A549 treated with GW870086 at 1 μM for 4 hours (cell line): ENCODE results near the gene MRM3. TPM values are rescaled to one million over a fixed set of nuclear protein-coding genes. Genes with fewer than 3 reads are reported as not detected.

Experiments
- total RNA-seq: library from RNA; stranded (reverse); fragments of 200-300 nt; extraction: Qiagen RNA extraction; gene quantifications from 5 replicates; pipeline ENCODE4 v1.2.3, GENCODE V29; 2022; ENCODE audit warnings: low read depth

Gene MRM3
- 41.2 to 52.5 TPM (median 42.9 TPM) in 5 replicates for total RNA-seq

GRCh38 chr17:781805-782731, at the start of gene MRM3, which contains the start of gene GLOD4:
Gene MRM3, plus strand, starts transcription at chr17:782353. Its CDS starts 26 bp downstream, at chr17:782379.
Gene GLOD4, minus strand, starts transcription at chr17:782280. Its CDS starts 25 bp downstream, at chr17:782255.

GRCh38 chr17:752002-752619, 30.0 kb upstream of the MRM3 start, which contains the start of gene GEMIN4:
Gene GEMIN4, minus strand, starts transcription at chr17:752264. Its CDS starts 122 bp downstream, at chr17:752142.

Other genes starting within 250 kb of the MRM3 start
- 22.6 to 26.5 TPM (median 24.1 TPM) in 5 replicates for gene VPS53, start 67.5 kb upstream of the MRM3 start, total RNA-seq
- 50.0 to 57.0 TPM (median 54.5 TPM) in 5 replicates for gene TLCD3A, start 49.8 kb upstream of the MRM3 start, total RNA-seq
- 53.1 to 60.8 TPM (median 58.4 TPM) in 5 replicates for gene GEMIN4, start 30.1 kb upstream of the MRM3 start, total RNA-seq
- gene GLOD4, start 73 bp upstream of the MRM3 start, total RNA-seq, result 97.0 to 120 TPM (median 99.0 TPM) in 5 replicates
- gene NXN, start 197.4 kb downstream of the MRM3 start, total RNA-seq, result 19.6 to 28.8 TPM (median 25.9 TPM) in 5 replicates
- 27.2 to 31.9 TPM (median 28.8 TPM) in 5 replicates for gene TIMM22, start 214.8 kb downstream of the MRM3 start, total RNA-seq